ENCODE results near the gene SEPTIN10. TPM values are rescaled to one million over a fixed set of nuclear protein-coding genes. Genes with fewer than 3 reads are reported as not detected.

Gene SEPTIN10
- total and polyA plus RNA-seq, 9 of the 15 experiments (the other 6 are each of a cell fraction or from before 2014, with no cell fraction given) = 0.40 TPM; not detected in 8

GRCh38 chr2:109613081-109613921 lies 465 bp downstream of the SEPTIN10 start:
- Histone ChIP-seq H3K27ac (ENCODE audit: extremely low read depth, low read depth, low read length) (no peak overlapping the region), H3K4me2 (ENCODE audit: insufficient read depth, low read length) (no peak overlapping the region), H3K9me1 (ENCODE audit: control insufficient read depth, insufficient read depth, low read length) (no peaks in the 10 kb centered on the region), H3K79me2 (ENCODE audit: control insufficient read depth, insufficient read depth, low read length) (no peaks in the 10 kb centered on the region), H3K9me3 (replicated peaks; ENCODE audit: control insufficient read depth, insufficient read depth, low read depth, low read length) (no peaks in the 10 kb centered on the region), H3K36me3 (ENCODE audit: control insufficient read depth, insufficient read depth, low read length) (no peaks in the 10 kb centered on the region), H4K20me1 (replicated peaks; ENCODE audit: control insufficient read depth, insufficient read depth, low read length) (no peaks in the 10 kb centered on the region), H3K4me1 (replicated peaks in 1 of 2; ENCODE audit: control insufficient read depth in 2 of 2, insufficient read depth in 2 of 2, low read length in 2 of 2) (no peaks in the 10 kb centered on the region), H3K9ac (ENCODE audit: insufficient read depth in 1 of 2, low read depth in 2 of 2, low read length in 2 of 2) (no peak overlapping the region), H3K4me3 (no peak overlapping the region), H3K27me3 (ENCODE audit: control insufficient read depth in 2 of 2, insufficient read depth in 2 of 2, low read length in 2 of 2) (no peaks in the 10 kb centered on the region), H2AFZ (ENCODE audit: low read depth, low read length) (no peak overlapping the region)
- 17% methylated on average over 22 of the region's 82 CpGs for WGBS (ENCODE audit: insufficient coverage, low coverage, missing lambda C conversion rate)
- in situ Hi-C loops (cut with MboI) (no loop called here), intact Hi-C loops (cut with micrococcal nuclease) (no loop called here)
- ATAC-seq (no peak), FAIRE-seq (no peak), DNase-seq (ENCODE audit: extremely low read depth in 1 of 4, low spot score in 3 of 4) (no peak)
- CTCF ChIA-PET (ENCODE audit: low intra/inter-chr PET ratio) = no interaction called here
- TF ChIP-seq SMC3 (conservative IDR thresholded peaks at IDR 0.05; ENCODE audit: insufficient read depth, low read depth, low read length) (no peak), POLR2B (IDR thresholded peaks at IDR 0.05; ENCODE audit: low read depth, partially characterized antibody) (no peak), ZNF24 (IDR thresholded peaks at IDR 0.05) (no peak), ID3 (CRISPR knock-in tag; IDR thresholded peaks at IDR 0.05) (no peak), ID3 (tag; IDR thresholded peaks at IDR 0.05) (no peak), ZNF174 (CRISPR knock-in tag; IDR thresholded peaks at IDR 0.05) (no peak), ZNF830 (CRISPR knock-in tag; IDR thresholded peaks at IDR 0.05) (no peak), MTA1 (IDR thresholded peaks at IDR 0.05; ENCODE audit: borderline replicate concordance) (no peak), PCBP1 (IDR thresholded peaks at IDR 0.05; ENCODE audit: low read depth, low read length, poor library complexity, severe bottlenecking) (no peak), IFI16 (CRISPR knock-in tag; IDR thresholded peaks at IDR 0.05) (no peak), MAFF (IDR thresholded peaks at IDR 0.05; ENCODE audit: low read length) (no peak), JUND (IDR thresholded peaks at IDR 0.05; ENCODE audit: borderline replicate concordance, low read depth, low read length) (no peak), JUND (tag; IDR thresholded peaks at IDR 0.05; ENCODE audit: borderline replicate concordance, low read depth, low read length) (no peak), DACH1 (IDR thresholded peaks at IDR 0.05; ENCODE audit: partially characterized antibody) (no peak), SIN3A (IDR thresholded peaks at IDR 0.05; ENCODE audit: borderline replicate concordance in 2 of 2, control insufficient read depth in 1 of 2, low read depth in 2 of 2, low read length in 2 of 2) (no peak), CCAR2 (IDR thresholded peaks at IDR 0.05; ENCODE audit: low read depth, low read length) (no peak), BMI1 (IDR thresholded peaks at IDR 0.05; ENCODE audit: low read length) (no peak), SP2 (IDR thresholded peaks at IDR 0.05; ENCODE audit: extremely low read depth, low read depth, low read length, poor library complexity, severe bottlenecking) (no peak), ZKSCAN3 (CRISPR knock-in tag; IDR thresholded peaks at IDR 0.05) (no peak), CHCHD3 (CRISPR knock-in tag; IDR thresholded peaks at IDR 0.05) (no peak)
- TF ChIP-seq, protein P1, sequence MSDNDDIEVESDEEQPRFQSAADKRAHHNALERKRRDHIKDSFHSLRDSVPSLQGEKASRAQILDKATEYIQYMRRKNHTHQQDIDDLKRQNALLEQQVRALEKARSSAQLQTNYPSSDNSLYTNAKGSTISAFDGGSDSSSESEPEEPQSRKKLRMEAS (CRISPR knock-in tag; IDR thresholded peaks at IDR 0.05) = no peak
- POLR2A ChIA-PET = no interaction called here
- no TSS peak for BruUV-seq (replicated peaks)

Measured in K562 (cell line).